ENCODE data around the gene FER1L5. TPM values are rescaled to one million over a fixed set of nuclear protein-coding genes. Genes with fewer than 3 reads are reported as not detected.

Gene FER1L5
- total RNA-seq, 1 experiment from 2014 or later = 0.91 TPM

DNA sequence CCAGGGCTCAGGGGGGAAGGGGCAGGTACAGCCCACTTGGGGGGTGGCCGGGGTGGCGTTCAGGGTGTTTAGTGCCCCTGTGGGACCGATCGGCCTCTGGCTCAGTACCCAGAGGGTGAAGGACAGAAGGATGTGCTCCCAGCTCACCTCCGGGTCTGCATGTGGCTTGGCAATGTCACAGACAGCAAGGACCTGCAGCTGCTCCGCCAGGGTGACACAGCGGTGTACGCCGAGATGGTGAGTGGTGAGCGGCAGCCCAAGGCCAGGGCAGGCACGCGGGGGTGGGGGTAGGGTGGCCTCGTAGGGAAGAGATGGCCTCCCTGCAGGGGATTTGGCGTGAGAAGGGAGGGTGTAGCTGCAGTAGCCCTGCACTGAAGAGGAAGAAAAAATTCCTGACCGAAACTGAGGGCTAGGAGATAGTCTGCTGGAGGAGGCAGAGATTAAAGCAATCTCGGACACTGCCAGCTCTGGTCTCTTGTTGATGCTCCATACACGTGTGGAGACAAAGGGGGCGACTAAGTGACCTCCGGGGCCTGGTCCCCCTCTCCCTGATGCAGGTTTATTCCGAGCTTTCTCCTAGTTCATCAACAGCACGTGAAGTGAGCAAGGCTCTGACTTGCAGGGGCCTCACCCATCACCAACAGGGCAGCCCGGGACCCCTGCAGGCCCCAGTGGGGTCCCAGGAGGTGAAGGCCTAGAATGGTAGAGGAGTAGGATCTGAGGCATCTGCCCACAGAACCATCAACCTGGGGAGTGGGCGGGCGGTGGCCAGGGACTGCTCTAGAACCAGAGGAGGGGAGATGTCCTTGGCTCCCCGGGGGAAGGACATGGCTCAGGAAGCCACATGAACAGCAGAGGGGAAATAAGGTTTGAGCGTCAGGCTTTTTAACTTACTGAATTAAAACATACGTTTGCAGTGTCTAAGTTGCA, 45.4 kb downstream of the FER1L5 start:
- POLR2A ChIA-PET = no interaction called here
- ATAC-seq (no peak), DNase-seq (ENCODE audit: low read depth, low spot score) (no peak)
- H3K4me3 ChIP-seq (replicated peaks in 1 of 2; ENCODE audit: low read depth in 1 of 2, low read length in 2 of 2) = no peak overlapping the region
- no peak overlapping the region for H3K9ac ChIP-seq (ENCODE audit: low read length)
- H3K4me2 ChIP-seq (ENCODE audit: low read length) = no peak overlapping the region
- no peaks in the 10 kb centered on the region for H3K9me3 ChIP-seq (ENCODE audit: control insufficient read depth in 1 of 2, insufficient read depth in 1 of 2, low read depth in 1 of 2, low read length in 2 of 2)
- intact Hi-C loops (cut with micrococcal nuclease) = no loop called here
- RAD21 ChIA-PET (ENCODE audit: low non-redundant PET in 1 of 2, low total read pairs in 2 of 2, uncharacterized antibody in 2 of 2, unreplicated experiment in 2 of 2) = no interaction called here
- H4K20me1 ChIP-seq (ENCODE audit: insufficient read depth) = no peaks in the 10 kb centered on the region
- H3K9me2 ChIP-seq (ENCODE audit: insufficient read depth) = no peaks in the 10 kb centered on the region
- no peaks in the 10 kb centered on the region for H3K79me2 ChIP-seq (ENCODE audit: insufficient read depth, low read length)
- H2AFZ ChIP-seq (ENCODE audit: low read depth, low read length, poor library complexity, severe bottlenecking) = no peak overlapping the region
- no peaks in the 10 kb centered on the region for H3K27me3 ChIP-seq (ENCODE audit: insufficient read depth, low read length)
- H3K4me1 ChIP-seq (ENCODE audit: control insufficient read depth in 1 of 2, insufficient read depth in 2 of 2, low read length in 2 of 2) = no peaks in the 10 kb centered on the region
- H3K27ac ChIP-seq (ENCODE audit: low read depth, low read length) = no peak overlapping the region
- BruUV-seq (replicated peaks) = no TSS peak
- TF ChIP-seq RAD21 (IDR thresholded peaks at IDR 0.05; ENCODE audit: low read depth) (no peak), JUND (IDR thresholded peaks at IDR 0.05) (no peak)
- TF ChIP-seq, protein P1, sequence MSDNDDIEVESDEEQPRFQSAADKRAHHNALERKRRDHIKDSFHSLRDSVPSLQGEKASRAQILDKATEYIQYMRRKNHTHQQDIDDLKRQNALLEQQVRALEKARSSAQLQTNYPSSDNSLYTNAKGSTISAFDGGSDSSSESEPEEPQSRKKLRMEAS (IDR thresholded peaks at IDR 0.05) = no peak
- H3K36me3 ChIP-seq (ENCODE audit: control insufficient read depth in 1 of 2, insufficient read depth in 2 of 2, low read length in 2 of 2) = no peaks in the 10 kb centered on the region
- CTCF ChIA-PET = no interaction called here

DNA sequence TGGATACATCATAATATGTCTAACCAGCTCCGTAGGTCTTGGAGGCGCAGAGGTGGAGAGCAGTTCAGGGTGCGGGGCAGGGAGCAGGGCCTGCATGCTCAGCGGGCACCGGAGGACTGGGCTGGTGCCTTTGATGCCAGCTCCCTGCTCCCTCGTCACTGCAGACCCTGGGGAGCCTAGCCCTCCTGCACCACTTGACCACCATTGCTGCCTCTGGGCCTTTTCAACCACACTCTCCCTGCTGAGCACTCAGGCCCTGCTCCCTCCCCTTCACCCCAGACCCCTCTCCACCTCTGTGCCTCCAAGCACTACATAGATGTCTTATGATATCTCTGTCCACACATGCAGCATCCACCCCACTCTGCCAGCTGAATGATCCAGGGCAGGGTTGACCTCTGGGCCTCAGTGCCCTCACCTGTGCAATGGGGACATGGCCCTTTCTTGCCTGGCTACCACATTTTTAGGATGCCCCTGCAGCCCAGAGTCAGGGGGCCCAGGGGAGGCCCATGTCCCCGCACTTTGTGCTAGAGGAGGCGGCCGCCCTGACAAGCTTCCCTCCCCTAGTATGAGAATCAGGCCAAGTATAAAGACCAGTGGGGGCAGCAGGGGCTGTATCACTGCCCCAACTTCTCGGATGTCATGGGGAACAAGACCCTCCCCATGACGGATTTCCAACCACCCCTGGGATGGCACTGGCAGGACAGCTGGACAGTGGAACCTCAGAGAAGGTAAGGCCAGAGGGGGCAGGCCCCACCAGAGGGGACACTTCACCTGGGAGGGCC, 46.3 kb downstream of the FER1L5 start:
- no peaks in the 10 kb centered on the region for H3K9me3 ChIP-seq (ENCODE audit: control insufficient read depth in 1 of 2, insufficient read depth in 1 of 2, low read depth in 1 of 2, low read length in 2 of 2)
- H3K27ac ChIP-seq (ENCODE audit: low read depth, low read length) = no peak overlapping the region
- no peaks in the 10 kb centered on the region for H3K79me2 ChIP-seq (ENCODE audit: insufficient read depth, low read length)
- DNase-seq (ENCODE audit: low read depth, low spot score) (no peak), ATAC-seq (no peak)
- ChIA-PET POLR2A (no interaction called here), RAD21 (ENCODE audit: low non-redundant PET in 1 of 2, low total read pairs in 2 of 2, uncharacterized antibody in 2 of 2, unreplicated experiment in 2 of 2) (no interaction called here), CTCF (no interaction called here)
- no peaks in the 10 kb centered on the region for H3K9me2 ChIP-seq (ENCODE audit: insufficient read depth)
- H4K20me1 ChIP-seq (ENCODE audit: insufficient read depth) = no peaks in the 10 kb centered on the region
- no TSS peak for BruUV-seq (replicated peaks)
- no peak overlapping the region for H3K9ac ChIP-seq (ENCODE audit: low read length)
- no peak overlapping the region for H3K4me3 ChIP-seq (replicated peaks in 1 of 2; ENCODE audit: low read depth in 1 of 2, low read length in 2 of 2)
- intact Hi-C loops (cut with micrococcal nuclease) = no loop called here
- H3K36me3 ChIP-seq (ENCODE audit: control insufficient read depth in 1 of 2, insufficient read depth in 2 of 2, low read length in 2 of 2) = no peaks in the 10 kb centered on the region
- H3K27me3 ChIP-seq (ENCODE audit: insufficient read depth, low read length) = no peaks in the 10 kb centered on the region
- no peak overlapping the region for H2AFZ ChIP-seq (ENCODE audit: low read depth, low read length, poor library complexity, severe bottlenecking)
- no peaks in the 10 kb centered on the region for H3K4me1 ChIP-seq (ENCODE audit: control insufficient read depth in 1 of 2, insufficient read depth in 2 of 2, low read length in 2 of 2)
- no peak overlapping the region for H3K4me2 ChIP-seq (ENCODE audit: low read length)
- TF ChIP-seq SP1 (IDR thresholded peaks at IDR 0.05; ENCODE audit: low read depth) (no peak), CBX3 (IDR thresholded peaks at IDR 0.05; ENCODE audit: low read depth) (no peak), SIN3A (IDR thresholded peaks at IDR 0.05; ENCODE audit: low read depth) (no peak), RAD21 (IDR thresholded peaks at IDR 0.05; ENCODE audit: low read depth) (no peak), ZFX (IDR thresholded peaks at IDR 0.05) (no peak), ZNF274 (IDR thresholded peaks at IDR 0.05; ENCODE audit: low read depth, low read length) (no peak), POLR2AphosphoS5 (IDR thresholded peaks at IDR 0.05; ENCODE audit: low read depth, low read length) (no peak), FOSL1 (IDR thresholded peaks at IDR 0.05; ENCODE audit: low read depth) (no peak)
- TF ChIP-seq, protein P1 (IDR thresholded peaks at IDR 0.05) = no peak
- TF ChIP-seq, protein P2, sequence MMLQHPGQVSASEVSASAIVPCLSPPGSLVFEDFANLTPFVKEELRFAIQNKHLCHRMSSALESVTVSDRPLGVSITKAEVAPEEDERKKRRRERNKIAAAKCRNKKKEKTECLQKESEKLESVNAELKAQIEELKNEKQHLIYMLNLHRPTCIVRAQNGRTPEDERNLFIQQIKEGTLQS (IDR thresholded peaks at IDR 0.05) = no peak
- TF ChIP-seq, protein P3, sequence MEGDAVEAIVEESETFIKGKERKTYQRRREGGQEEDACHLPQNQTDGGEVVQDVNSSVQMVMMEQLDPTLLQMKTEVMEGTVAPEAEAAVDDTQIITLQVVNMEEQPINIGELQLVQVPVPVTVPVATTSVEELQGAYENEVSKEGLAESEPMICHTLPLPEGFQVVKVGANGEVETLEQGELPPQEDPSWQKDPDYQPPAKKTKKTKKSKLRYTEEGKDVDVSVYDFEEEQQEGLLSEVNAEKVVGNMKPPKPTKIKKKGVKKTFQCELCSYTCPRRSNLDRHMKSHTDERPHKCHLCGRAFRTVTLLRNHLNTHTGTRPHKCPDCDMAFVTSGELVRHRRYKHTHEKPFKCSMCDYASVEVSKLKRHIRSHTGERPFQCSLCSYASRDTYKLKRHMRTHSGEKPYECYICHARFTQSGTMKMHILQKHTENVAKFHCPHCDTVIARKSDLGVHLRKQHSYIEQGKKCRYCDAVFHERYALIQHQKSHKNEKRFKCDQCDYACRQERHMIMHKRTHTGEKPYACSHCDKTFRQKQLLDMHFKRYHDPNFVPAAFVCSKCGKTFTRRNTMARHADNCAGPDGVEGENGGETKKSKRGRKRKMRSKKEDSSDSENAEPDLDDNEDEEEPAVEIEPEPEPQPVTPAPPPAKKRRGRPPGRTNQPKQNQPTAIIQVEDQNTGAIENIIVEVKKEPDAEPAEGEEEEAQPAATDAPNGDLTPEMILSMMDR (IDR thresholded peaks at IDR 0.05 in 2 of 3, conservative IDR thresholded peaks at IDR 0.05 in 1 of 3; ENCODE audit: borderline replicate concordance in 1 of 3, insufficient read depth in 1 of 3, low read depth in 2 of 3, low read length in 2 of 3) = no peak
